Astrocyte (in vitro differentiated cells and primary cell): ENCODE measurements around the gene DCTPP1. TPM values are rescaled to one million over a fixed set of nuclear protein-coding genes. Genes with fewer than 3 reads are reported as not detected.

ENCODE experiments used
- DNase-seq: peaks from one replicate; pipeline ENCODE4 v3.0.0-alpha.2; 2010; ENCODE audit warnings: low read depth
- FAIRE-seq: peaks from 2 replicates; lab custom pipeline; 2011; peaks lifted over from hg19 to GRCh38; lab: Jason Lieb, UNC
- H2AFZ ChIP-seq: 2 replicates; pipeline ENCODE4 v1.6.0; 2012; ENCODE audit warnings: low read depth, low read length, inconsistent platforms
- H3K27ac ChIP-seq: 2 replicates; pipeline ENCODE4 v1.5.1; 2011; ENCODE audit warnings: low read depth, low read length, inconsistent platforms
- H3K27me3 ChIP-seq: 2 replicates; pipeline ENCODE4 v1.6.0; 2011; ENCODE audit warnings: low read length, inconsistent platforms; ENCODE audit not compliant: insufficient read depth
- H3K36me3 ChIP-seq: 2 replicates; pipeline ENCODE4 v1.5.1; 2011; ENCODE audit warnings: low read length, inconsistent platforms; ENCODE audit not compliant: insufficient read depth
- H3K4me1 ChIP-seq: 2 replicates; pipeline ENCODE4 v1.5.1; 2011; ENCODE audit warnings: low read length, inconsistent platforms; ENCODE audit not compliant: insufficient read depth
- H3K4me2 ChIP-seq: 2 replicates; pipeline ENCODE4 v1.6.0; 2012; ENCODE audit warnings: low read length, inconsistent platforms
- H3K4me3 ChIP-seq: 2 replicates; pipeline ENCODE4 v1.5.1; 2011; ENCODE audit warnings: low read depth, mild to moderate bottlenecking, low read length, inconsistent platforms; ENCODE audit not compliant: insufficient read depth
- H3K79me2 ChIP-seq: 2 replicates; pipeline ENCODE4 v1.6.0; 2012; ENCODE audit warnings: mild to moderate bottlenecking, low read length, inconsistent platforms; ENCODE audit not compliant: insufficient read depth
- H3K9ac ChIP-seq: 2 replicates; pipeline ENCODE4 v1.6.0; 2012; ENCODE audit warnings: mild to moderate bottlenecking, low read length, inconsistent platforms
- H3K9me3 ChIP-seq: 2 replicates; pipeline ENCODE4 v1.5.1; 2012; ENCODE audit warnings: low read depth, mild to moderate bottlenecking, low read length, inconsistent platforms; ENCODE audit not compliant: insufficient read depth
- H4K20me1 ChIP-seq: 2 replicates; pipeline ENCODE4 v1.6.0; 2012; ENCODE audit warnings: low read length, inconsistent platforms; ENCODE audit not compliant: insufficient read depth
- H3K27ac Mint-ChIP-seq: one replicate; pipeline ENCODE4 v1.8.0; 2021; ENCODE audit warnings: mild to moderate bottlenecking, mixed read lengths; ENCODE audit not compliant: unreplicated experiment
- H3K27me3 Mint-ChIP-seq: one replicate; pipeline ENCODE4 v1.8.0; 2021; ENCODE audit warnings: low read depth, mixed read lengths; ENCODE audit not compliant: unreplicated experiment
- H3K36me3 Mint-ChIP-seq: one replicate; pipeline ENCODE4 v1.8.0; 2021; ENCODE audit warnings: low read depth, mixed read lengths; ENCODE audit not compliant: unreplicated experiment
- H3K4me1 Mint-ChIP-seq: one replicate; pipeline ENCODE4 v1.8.0; 2021; ENCODE audit warnings: low read depth, mixed read lengths; ENCODE audit not compliant: unreplicated experiment
- H3K4me3 Mint-ChIP-seq: one replicate; pipeline ENCODE4 v1.8.0; 2021; ENCODE audit warnings: mild to moderate bottlenecking, moderate library complexity, mixed read lengths; ENCODE audit not compliant: unreplicated experiment
- H3K9me3 Mint-ChIP-seq: one replicate; pipeline ENCODE4 v1.8.0; 2021; ENCODE audit warnings: mild to moderate bottlenecking, mixed read lengths; ENCODE audit not compliant: unreplicated experiment
- EZH2 ChIP-seq: IDR thresholded peaks from 2 replicates; pipeline ENCODE4 v1.6.1; 2012; ENCODE audit warnings: mild to moderate bottlenecking, low read length, inconsistent platforms; ENCODE audit not compliant: insufficient read depth
- total RNA-seq: library from RNA; stranded (reverse); gene quantifications from 2 replicates; pipeline ENCODE4 v1.2.1, GENCODE V29; 2021
- TF ChIP-seq, protein P1 (sequence below): IDR thresholded peaks from 2 replicates; pipeline ENCODE4 v1.5.1; 2011; ENCODE audit warnings: low read depth, mild to moderate bottlenecking, inconsistent platforms, low read length, moderate library complexity; ENCODE audit not compliant: insufficient read depth

DCTPP1 gene
- total RNA-seq, 1 donor from 2014 or later: 36.5 TPM

DNA sequence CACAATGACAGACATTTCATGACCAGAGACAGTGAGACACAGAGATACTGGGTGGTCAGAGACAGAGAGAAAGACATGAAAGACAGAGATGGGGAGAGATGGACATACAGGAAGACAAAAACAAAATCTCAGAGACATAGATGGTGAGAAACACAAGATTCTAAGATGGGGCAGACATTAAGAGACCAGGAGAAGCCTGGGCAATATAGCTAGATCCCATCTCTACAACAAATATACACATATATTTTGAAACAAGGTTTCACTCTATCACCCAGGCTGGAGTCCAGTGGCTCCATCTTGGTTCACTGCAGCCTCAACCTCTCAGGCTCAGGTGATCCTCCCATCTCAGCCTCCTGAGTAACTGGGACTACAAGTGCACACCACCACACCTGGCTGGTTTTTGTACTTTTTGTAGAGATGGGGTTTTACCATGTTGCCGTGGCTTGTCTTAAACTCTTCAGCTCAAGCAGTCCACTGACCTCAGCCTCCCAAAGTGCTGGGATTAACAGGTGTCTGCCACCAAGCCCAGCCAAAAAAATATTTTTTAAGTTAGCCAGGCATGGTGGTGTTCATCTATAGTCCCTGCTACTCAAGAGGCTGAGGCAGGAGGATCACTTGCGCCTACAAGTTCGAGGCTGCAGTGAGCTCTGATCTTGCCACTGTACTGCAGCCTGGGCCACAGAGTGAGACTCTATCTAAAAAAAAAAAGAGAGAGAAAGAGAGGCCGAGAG lies 49.6 kb downstream of the DCTPP1 start:
- Mint-ChIP-seq H3K4me3 (peak overlapping the region; percentile 93), H3K27ac (peak overlapping the region; percentile 64), H3K4me1 (peaks cover 6% of the 10 kb centered on the region), H3K9me3 (no peaks in the 10 kb centered on the region), H3K36me3 (peaks cover 2% of the 10 kb centered on the region), H3K27me3 (no peaks in the 10 kb centered on the region)
- H3K36me3 ChIP-seq: no peaks in the 10 kb centered on the region
- H3K4me1 ChIP-seq: peaks cover 15% of the 10 kb centered on the region
- no peak overlapping the region for H3K4me2 ChIP-seq
- peaks cover 8% of the 10 kb centered on the region for H4K20me1 ChIP-seq
- H3K27ac ChIP-seq: no peak overlapping the region
- peaks cover 6% of the 10 kb centered on the region for H3K79me2 ChIP-seq
- no peaks in the 10 kb centered on the region for H3K9me3 ChIP-seq
- H3K9ac ChIP-seq: no peak overlapping the region
- H3K27me3 ChIP-seq: no peaks in the 10 kb centered on the region
- DNase-seq (no peak), FAIRE-seq (no peak)
- no peak for TF ChIP-seq EZH2
- H3K4me3 ChIP-seq: no peak overlapping the region
- no peak overlapping the region for H2AFZ ChIP-seq

DNA sequence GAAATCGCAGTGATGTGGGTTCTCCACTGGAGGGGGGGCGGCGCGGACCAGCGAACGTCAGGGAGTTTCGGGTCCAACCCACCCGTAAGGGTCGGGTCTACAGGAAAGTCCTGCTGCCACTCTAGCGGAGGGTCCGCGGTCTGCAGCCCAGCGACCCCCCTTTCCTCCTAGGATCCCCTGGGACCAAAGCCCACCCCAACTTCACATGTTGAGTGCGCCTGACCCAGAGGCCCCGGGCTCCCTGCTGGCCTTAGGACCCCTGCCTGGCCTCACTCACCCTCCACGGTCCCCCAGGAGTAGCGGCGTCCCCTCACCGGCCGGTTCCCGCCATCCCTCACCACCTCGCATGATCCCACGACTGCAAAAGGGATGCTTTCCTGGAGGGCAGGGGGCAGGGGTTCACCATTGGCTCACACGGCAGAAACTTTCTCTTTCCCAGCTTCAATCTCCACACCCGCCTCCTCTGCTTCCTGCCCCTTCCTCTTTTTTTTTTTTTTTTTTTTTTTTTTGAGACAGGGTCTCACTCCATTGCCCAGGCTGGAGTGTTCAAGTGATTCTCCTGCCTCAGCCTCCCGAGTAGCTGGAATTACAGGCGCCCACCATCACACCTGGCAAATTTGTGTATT lies 50.6 kb downstream of the DCTPP1 start:
- Histone ChIP-seq H4K20me1 (peaks cover 8% of the 10 kb centered on the region), H2AFZ (peak overlapping the region; percentile 96), H3K4me3 (peak overlapping the region; percentile 83), H3K9me3 (no peaks in the 10 kb centered on the region), H3K4me1 (peaks cover 15% of the 10 kb centered on the region), H3K27me3 (no peaks in the 10 kb centered on the region), H3K9ac (peak overlapping the region; percentile 88), H3K36me3 (no peaks in the 10 kb centered on the region), H3K27ac (no peak overlapping the region), H3K4me2 (peak overlapping the region; percentile 100), H3K79me2 (peaks cover 6% of the 10 kb centered on the region)
- Mint-ChIP-seq H3K4me1 (peaks cover 6% of the 10 kb centered on the region), H3K36me3 (peaks cover 2% of the 10 kb centered on the region), H3K9me3 (no peaks in the 10 kb centered on the region), H3K4me3 (peak overlapping the region; percentile 93), H3K27me3 (no peaks in the 10 kb centered on the region), H3K27ac (peak overlapping the region; percentile 64)
- DNase-seq (no peak), FAIRE-seq (no peak)
- TF ChIP-seq, protein P1, sequence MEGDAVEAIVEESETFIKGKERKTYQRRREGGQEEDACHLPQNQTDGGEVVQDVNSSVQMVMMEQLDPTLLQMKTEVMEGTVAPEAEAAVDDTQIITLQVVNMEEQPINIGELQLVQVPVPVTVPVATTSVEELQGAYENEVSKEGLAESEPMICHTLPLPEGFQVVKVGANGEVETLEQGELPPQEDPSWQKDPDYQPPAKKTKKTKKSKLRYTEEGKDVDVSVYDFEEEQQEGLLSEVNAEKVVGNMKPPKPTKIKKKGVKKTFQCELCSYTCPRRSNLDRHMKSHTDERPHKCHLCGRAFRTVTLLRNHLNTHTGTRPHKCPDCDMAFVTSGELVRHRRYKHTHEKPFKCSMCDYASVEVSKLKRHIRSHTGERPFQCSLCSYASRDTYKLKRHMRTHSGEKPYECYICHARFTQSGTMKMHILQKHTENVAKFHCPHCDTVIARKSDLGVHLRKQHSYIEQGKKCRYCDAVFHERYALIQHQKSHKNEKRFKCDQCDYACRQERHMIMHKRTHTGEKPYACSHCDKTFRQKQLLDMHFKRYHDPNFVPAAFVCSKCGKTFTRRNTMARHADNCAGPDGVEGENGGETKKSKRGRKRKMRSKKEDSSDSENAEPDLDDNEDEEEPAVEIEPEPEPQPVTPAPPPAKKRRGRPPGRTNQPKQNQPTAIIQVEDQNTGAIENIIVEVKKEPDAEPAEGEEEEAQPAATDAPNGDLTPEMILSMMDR: no peak
- no peak for TF ChIP-seq EZH2

DNA sequence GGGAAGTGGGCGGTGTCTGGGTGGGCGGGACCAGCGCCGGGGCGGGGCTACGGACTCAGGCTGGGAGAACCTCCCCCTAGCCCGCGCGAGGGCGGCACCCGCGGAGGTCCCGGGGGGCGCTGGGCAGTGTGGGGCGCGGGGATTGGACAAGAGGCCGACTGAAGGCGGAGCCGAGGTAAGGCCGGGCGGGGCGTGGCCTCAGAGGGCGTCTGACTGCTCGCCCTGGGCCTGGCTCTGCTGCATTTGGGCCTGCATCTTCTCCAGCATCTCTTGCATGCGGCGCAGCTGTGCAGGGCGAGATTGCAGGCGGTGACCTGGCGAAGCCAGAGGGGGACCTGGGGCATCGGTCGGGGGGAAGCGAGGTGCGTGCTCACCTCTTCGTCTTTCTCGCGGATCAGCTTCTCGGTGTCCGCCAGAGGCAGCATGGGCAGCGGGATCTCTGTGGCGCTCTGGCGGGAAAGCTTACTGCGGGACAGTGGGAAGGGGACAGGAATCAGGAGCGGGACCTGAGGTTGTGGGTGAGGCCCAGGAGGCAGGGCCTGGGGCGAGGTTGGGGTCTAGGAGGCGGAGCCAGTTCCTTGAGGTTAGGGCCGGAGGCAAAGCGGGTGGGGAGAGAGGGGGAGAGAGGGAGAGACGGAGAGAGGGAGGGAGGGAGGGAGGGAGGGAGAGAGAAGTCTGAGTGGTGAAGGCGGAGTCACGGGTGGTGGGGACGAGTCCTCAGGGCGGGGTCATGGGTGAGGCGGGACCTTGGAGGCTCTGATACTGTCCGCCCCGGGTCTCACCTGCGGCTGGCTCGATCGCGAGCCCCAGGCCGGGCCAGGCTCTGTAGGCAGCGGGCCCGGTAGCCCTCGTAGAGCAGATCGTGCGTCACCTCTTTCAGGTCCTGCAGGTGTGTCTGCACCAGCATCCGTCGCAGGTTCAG lies 51.3 kb downstream of the DCTPP1 start:
- peaks cover 6% of the 10 kb centered on the region for H3K4me1 Mint-ChIP-seq
- FAIRE-seq: no peak
- peak overlapping the region; percentile 94 for H3K27ac Mint-ChIP-seq
- peaks cover 15% of the 10 kb centered on the region for H3K4me1 ChIP-seq
- H2AFZ ChIP-seq: peak overlapping the region; percentile 96
- H3K9me3 Mint-ChIP-seq: no peaks in the 10 kb centered on the region
- H3K4me3 Mint-ChIP-seq: peak overlapping the region; percentile 93
- no peak for TF ChIP-seq EZH2
- TF ChIP-seq, protein P1: no peak
- H3K79me2 ChIP-seq: peaks cover 6% of the 10 kb centered on the region
- peak; percentile 90 for DNase-seq
- H3K4me2 ChIP-seq: peak overlapping the region; percentile 100
- peak overlapping the region; percentile 92 for H3K27ac ChIP-seq
- peaks cover 2% of the 10 kb centered on the region for H3K36me3 Mint-ChIP-seq
- no peaks in the 10 kb centered on the region for H3K36me3 ChIP-seq
- no peaks in the 10 kb centered on the region for H3K27me3 Mint-ChIP-seq
- H3K4me3 ChIP-seq: peak overlapping the region; percentile 83
- no peaks in the 10 kb centered on the region for H3K27me3 ChIP-seq
- peaks cover 8% of the 10 kb centered on the region for H4K20me1 ChIP-seq
- H3K9me3 ChIP-seq: no peaks in the 10 kb centered on the region
- peak overlapping the region; percentile 88 for H3K9ac ChIP-seq
